GM18951 (cell line): ENCODE data around the gene TENM4.

Experiments used
- POLR2A ChIP-seq: IDR thresholded peaks from 4 replicates; pipeline ENCODE4 v1.6.1; 2011; ENCODE audit warnings: mild to moderate bottlenecking; ENCODE audit not compliant: insufficient read length, insufficient read depth; ENCODE audit errors: extremely low read depth
- in situ Hi-C: fragments of 300-500 bp; cut with MboI; formaldehyde crosslinking; loops from one replicate; pipeline ENCODE4 v1.12.0; 2022; ENCODE audit warnings: low sequenced_read_pairs, mixed read lengths, inconsistent platforms; ENCODE audit not compliant: unreplicated experiment

The TENM4 gene

GRCh38 chr11:78606667-78607066 lies 834.2 kb downstream of the TENM4 start:
- no peak for TF ChIP-seq POLR2A
- in situ Hi-C loops: no loop called here

- in situ Hi-C loops: no loop called here
- no peak for TF ChIP-seq POLR2A
Observed at GRCh38 chr11:78605296-78605695, 835.5 kb downstream of the TENM4 start.

GRCh38 chr11:78603792-78604191 lies 837.0 kb downstream of the TENM4 start:
- in situ Hi-C loops: no loop called here
- no peak for TF ChIP-seq POLR2A
